Smooth muscle cell (in vitro differentiated cells): Measurements from ENCODE around the gene CLNK. TPM values are rescaled to one million over a fixed set of nuclear protein-coding genes. Genes with fewer than 3 reads are reported as not detected.
A peak's percentile ranks its signal among the peaks of the same experiment; 100 is the strongest.

ENCODE experiments used
- DNase-seq: peaks from one replicate; lab custom pipeline; 2025; ENCODE audit not compliant: unreplicated experiment; lab: John Stamatoyannopoulos, UW
- H2AFZ ChIP-seq: fragments of 200-600 bp; sonication (generic); 2 replicates; pipeline ENCODE4 v1.6.0; 2016; ENCODE audit warnings: antibody characterized with exemption, low read depth, mild to moderate bottlenecking
- H3F3A ChIP-seq: fragments of 200-600 bp; sonication (generic); 2 replicates; pipeline ENCODE4 v1.6.0; 2017; ENCODE audit warnings: antibody characterized with exemption, low read depth
- H3K27ac ChIP-seq: fragments of 200-600 bp; sonication (generic); 2 replicates; pipeline ENCODE4 v1.5.1; 2016; ENCODE audit warnings: low read depth, mild to moderate bottlenecking
- H3K27me3 ChIP-seq: fragments of 200-600 bp; sonication (generic); 2 replicates; pipeline ENCODE4 v1.6.1; 2016; ENCODE audit warnings: low read depth, mild to moderate bottlenecking
- H3K36me3 ChIP-seq: fragments of 200-600 bp; sonication (generic); 2 replicates; pipeline ENCODE4 v1.5.1; 2016; ENCODE audit warnings: low read depth
- H3K4me1 ChIP-seq: fragments of 200-600 bp; sonication (generic); 2 replicates; pipeline ENCODE4 v1.5.1; 2016; ENCODE audit warnings: low read depth
- H3K4me2 ChIP-seq: fragments of 200-600 bp; sonication (generic); 2 replicates; pipeline ENCODE4 v1.6.0; 2016; ENCODE audit warnings: mild to moderate bottlenecking
- H3K4me3 ChIP-seq: fragments of 200-600 bp; sonication (generic); 2 replicates; pipeline ENCODE4 v1.5.1; 2016; ENCODE audit warnings: mild to moderate bottlenecking
- H3K79me2 ChIP-seq: fragments of 200-600 bp; sonication (generic); 2 replicates; pipeline ENCODE4 v1.6.0; 2016; ENCODE audit warnings: low read depth, mild to moderate bottlenecking
- H3K9ac ChIP-seq: fragments of 200-600 bp; sonication (generic); 2 replicates; pipeline ENCODE4 v1.6.0; 2016; ENCODE audit warnings: low read depth
- H3K9me3 ChIP-seq: fragments of 200-600 bp; sonication (generic); replicated peaks from 2 replicates; pipeline ENCODE4 v1.5.1; 2016; ENCODE audit warnings: low read depth
- H4K20me1 ChIP-seq: fragments of 200-600 bp; sonication (generic); 2 replicates; pipeline ENCODE4 v1.6.0; 2016; ENCODE audit warnings: low read depth
- WGBS: methylation state at CpG from one replicate; pipeline ENCODE4 v1.1.7; 2016; ENCODE audit warnings: low lambda C conversion rate; 5-methylcytosine and 5-hydroxymethylcytosine counted together
- polyA plus RNA-seq: library from polyadenylated mRNA; unstranded; fragments of >200 nt; fragmentation: Nextera tagmentation; extraction: Ambion mirVana; gene quantifications from 2 replicates; pipeline ENCODE4 v1.2.1, GENCODE V29; 2016
- total RNA-seq: library from RNA; depleted of rRNA; stranded (reverse); fragments of >200 nt; gene quantifications from 2 replicates; pipeline ENCODE4 v1.2.3, GENCODE V29; 2014
- TF ChIP-seq, protein P1 (sequence below): fragments of 200-600 bp; sonication (generic); IDR thresholded peaks from 2 replicates; pipeline ENCODE4 v1.5.1; 2017; ENCODE audit warnings: borderline replicate concordance, mild to moderate bottlenecking, antibody characterized with exemption; ENCODE audit not compliant: insufficient read depth, poor library complexity, severe bottlenecking

Gene CLNK
- total and polyA plus RNA-seq, 2 experiments from 2014 or later, result not detected

DNA sequence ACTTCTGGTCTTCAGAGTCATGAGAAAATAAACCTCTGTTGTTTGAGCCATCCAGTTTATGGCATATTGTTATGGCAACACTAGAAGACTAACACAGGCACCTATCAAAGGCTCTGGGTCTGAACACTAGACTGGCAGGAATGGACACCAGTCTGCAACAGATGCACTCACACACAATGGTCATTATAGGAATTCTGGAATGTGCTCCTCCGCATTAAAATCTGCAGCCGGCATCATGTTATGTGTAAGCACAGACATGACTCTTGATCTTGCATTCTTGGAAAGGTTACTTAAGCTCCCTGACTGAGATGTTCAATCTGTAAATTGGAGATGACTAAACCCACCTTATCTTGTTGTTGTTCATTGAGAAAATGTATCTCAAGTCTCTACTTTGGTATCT, 115.1 kb downstream of the CLNK start:
- 73% methylated on average over 2 of the region's 2 CpGs for WGBS
- H4K20me1 ChIP-seq, result no peaks in the 10 kb centered on the region
- DNase-seq, result no peak
- H3K27ac ChIP-seq, result no peak overlapping the region
- no peak overlapping the region for H3K4me3 ChIP-seq
- no peaks in the 10 kb centered on the region for H3K4me1 ChIP-seq
- H2AFZ ChIP-seq, result no peak overlapping the region
- no peaks in the 10 kb centered on the region for H3K27me3 ChIP-seq
- H3K4me2 ChIP-seq, result no peak overlapping the region
- H3K36me3 ChIP-seq, result no peaks in the 10 kb centered on the region
- no peaks in the 10 kb centered on the region for H3K79me2 ChIP-seq
- H3F3A ChIP-seq, result no peaks in the 10 kb centered on the region
- H3K9ac ChIP-seq, result no peak overlapping the region
- H3K9me3 ChIP-seq, result no peaks in the 10 kb centered on the region
- TF ChIP-seq, protein P1, sequence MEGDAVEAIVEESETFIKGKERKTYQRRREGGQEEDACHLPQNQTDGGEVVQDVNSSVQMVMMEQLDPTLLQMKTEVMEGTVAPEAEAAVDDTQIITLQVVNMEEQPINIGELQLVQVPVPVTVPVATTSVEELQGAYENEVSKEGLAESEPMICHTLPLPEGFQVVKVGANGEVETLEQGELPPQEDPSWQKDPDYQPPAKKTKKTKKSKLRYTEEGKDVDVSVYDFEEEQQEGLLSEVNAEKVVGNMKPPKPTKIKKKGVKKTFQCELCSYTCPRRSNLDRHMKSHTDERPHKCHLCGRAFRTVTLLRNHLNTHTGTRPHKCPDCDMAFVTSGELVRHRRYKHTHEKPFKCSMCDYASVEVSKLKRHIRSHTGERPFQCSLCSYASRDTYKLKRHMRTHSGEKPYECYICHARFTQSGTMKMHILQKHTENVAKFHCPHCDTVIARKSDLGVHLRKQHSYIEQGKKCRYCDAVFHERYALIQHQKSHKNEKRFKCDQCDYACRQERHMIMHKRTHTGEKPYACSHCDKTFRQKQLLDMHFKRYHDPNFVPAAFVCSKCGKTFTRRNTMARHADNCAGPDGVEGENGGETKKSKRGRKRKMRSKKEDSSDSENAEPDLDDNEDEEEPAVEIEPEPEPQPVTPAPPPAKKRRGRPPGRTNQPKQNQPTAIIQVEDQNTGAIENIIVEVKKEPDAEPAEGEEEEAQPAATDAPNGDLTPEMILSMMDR, result no peak

DNA sequence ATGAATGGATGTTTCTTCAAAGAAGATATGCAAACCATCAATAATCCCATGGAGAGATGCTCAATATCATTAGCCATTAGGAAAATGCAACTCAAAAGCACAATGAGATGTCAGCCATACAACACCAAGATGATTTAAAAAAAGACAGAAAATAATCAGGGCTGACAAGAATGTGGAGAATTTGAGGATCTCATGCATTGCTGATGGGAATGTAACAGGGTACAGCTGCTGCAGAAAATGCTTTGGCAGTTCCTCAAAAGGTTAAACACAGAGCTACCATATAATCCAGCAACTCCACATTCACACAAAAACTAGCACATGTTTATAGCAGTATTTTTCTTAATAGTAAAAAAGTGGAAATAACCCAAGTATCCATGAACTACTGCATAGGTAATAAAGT, 116.8 kb downstream of the CLNK start:
- no peak overlapping the region for H2AFZ ChIP-seq
- H3K4me3 ChIP-seq, result no peak overlapping the region
- no peaks in the 10 kb centered on the region for H3K4me1 ChIP-seq
- TF ChIP-seq, protein P1, result no peak
- H3K4me2 ChIP-seq, result no peak overlapping the region
- H3K9ac ChIP-seq, result no peak overlapping the region
- no peak for DNase-seq
- H4K20me1 ChIP-seq, result no peaks in the 10 kb centered on the region
- no peaks in the 10 kb centered on the region for H3K36me3 ChIP-seq
- H3F3A ChIP-seq, result no peaks in the 10 kb centered on the region
- no peaks in the 10 kb centered on the region for H3K79me2 ChIP-seq
- H3K9me3 ChIP-seq, result no peaks in the 10 kb centered on the region
- H3K27me3 ChIP-seq, result no peaks in the 10 kb centered on the region
- H3K27ac ChIP-seq, result no peak overlapping the region

DNA sequence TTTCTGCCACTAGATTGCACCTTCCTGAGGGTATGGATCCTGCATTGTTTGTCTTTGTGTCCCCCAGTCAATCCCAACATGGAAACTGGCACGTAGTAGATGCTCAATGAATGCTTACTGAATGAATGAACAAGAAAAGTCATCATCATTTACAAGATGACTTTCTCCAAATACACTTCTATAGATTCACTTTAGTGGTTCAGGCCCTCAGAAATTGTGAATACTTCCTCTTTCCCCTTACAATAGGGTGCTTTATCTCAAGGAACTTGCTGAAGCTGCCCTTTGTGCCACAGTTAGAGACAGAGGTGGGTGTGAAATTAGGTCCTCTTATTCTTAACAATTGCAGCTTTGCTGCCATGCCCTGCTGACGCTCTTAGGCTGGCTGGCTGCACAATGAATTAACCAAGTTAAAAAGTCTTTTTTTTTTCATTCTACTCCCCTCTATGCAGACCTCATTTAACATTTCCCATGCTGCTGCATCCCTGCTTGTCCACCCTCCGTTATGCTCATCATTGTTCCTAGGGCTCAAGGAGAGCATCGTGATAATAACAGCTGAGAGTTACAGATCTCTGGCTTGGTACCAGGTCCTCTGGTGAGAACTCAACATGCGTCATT, 119.3 kb downstream of the CLNK start:
- TF ChIP-seq, protein P1, result no peak
- Histone ChIP-seq H2AFZ (no peak overlapping the region), H3K4me3 (no peak overlapping the region), H3F3A (no peaks in the 10 kb centered on the region), H3K4me1 (no peaks in the 10 kb centered on the region), H3K79me2 (no peaks in the 10 kb centered on the region), H3K27me3 (no peaks in the 10 kb centered on the region), H3K9ac (no peak overlapping the region), H3K9me3 (no peaks in the 10 kb centered on the region), H3K27ac (no peak overlapping the region), H3K4me2 (no peak overlapping the region), H4K20me1 (no peaks in the 10 kb centered on the region), H3K36me3 (no peaks in the 10 kb centered on the region)
- no peak for DNase-seq
- 92% methylated on average over 5 of the region's 5 CpGs for WGBS

DNA sequence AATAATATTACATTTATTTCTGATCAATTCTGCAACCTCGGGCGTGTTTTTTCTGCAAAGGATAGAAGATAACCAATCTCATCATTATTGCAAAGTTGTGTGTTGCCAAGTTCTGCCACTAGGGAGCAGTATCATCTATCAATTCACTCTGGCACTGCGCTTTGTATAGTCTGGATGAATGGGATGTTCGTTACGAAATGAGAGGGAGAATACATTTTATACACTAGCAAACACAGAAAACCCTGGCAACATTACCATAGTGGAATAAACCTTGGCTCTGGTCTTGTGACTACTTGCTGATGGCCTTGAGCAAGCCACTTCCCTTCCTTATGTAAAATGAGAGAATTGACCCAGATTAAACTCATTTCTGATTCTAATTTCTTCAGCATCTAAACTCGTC, 129.9 kb downstream of the CLNK start:
- no peaks in the 10 kb centered on the region for H3F3A ChIP-seq
- H4K20me1 ChIP-seq, result no peaks in the 10 kb centered on the region
- WGBS, result 18% methylated on average over 6 of the region's 6 CpGs
- TF ChIP-seq, protein P1, result peak; percentile 90
- H3K4me1 ChIP-seq, result no peaks in the 10 kb centered on the region
- no peaks in the 10 kb centered on the region for H3K36me3 ChIP-seq
- H3K27ac ChIP-seq, result no peak overlapping the region
- H3K79me2 ChIP-seq, result no peaks in the 10 kb centered on the region
- H3K4me3 ChIP-seq, result no peak overlapping the region
- no peak overlapping the region for H3K9ac ChIP-seq
- H3K4me2 ChIP-seq, result no peak overlapping the region
- H2AFZ ChIP-seq, result no peak overlapping the region
- H3K27me3 ChIP-seq, result no peaks in the 10 kb centered on the region
- no peaks in the 10 kb centered on the region for H3K9me3 ChIP-seq
- DNase-seq, result peak; percentile 2
